ENCODE results near the gene ITPR3. TPM values are rescaled to one million over a fixed set of nuclear protein-coding genes. Genes with fewer than 3 reads are reported as not detected.

The ITPR3 gene
- total RNA-seq, 1 experiment from 2014 or later = 143 TPM

- peaks cover 80% of the 10 kb centered on the region for H3K4me1 Mint-ChIP-seq (ENCODE audit: low read depth, unreplicated experiment)
- H3K4me3 Mint-ChIP-seq (ENCODE audit: low read depth, unreplicated experiment) = peak overlapping the region; percentile 81
- CTCF ChIA-PET = interaction anchor here (0.5 to 1.7 kb wide), 5 partner anchors 11 to 236 kb away, joined by 3 to 15 read pairs (median 5); partner anchors contain the start of gene ITPR3
- H3K9me3 Mint-ChIP-seq (ENCODE audit: low read depth, unreplicated experiment) = no peaks in the 10 kb centered on the region
- DNase-seq = peak; percentile 82
- intact Hi-C loops (cut with micrococcal nuclease; ENCODE audit: unreplicated experiment) = loop anchor here (5.0 kb wide), 1 partner anchor 45 kb away; no protein-coding TSS in a partner anchor
- no TSS peak for BruUV-seq (replicated peaks)
- peaks cover 35% of the 10 kb centered on the region for H3K36me3 Mint-ChIP-seq (ENCODE audit: insufficient read depth, unreplicated experiment)
- TF ChIP-seq, protein P1, sequence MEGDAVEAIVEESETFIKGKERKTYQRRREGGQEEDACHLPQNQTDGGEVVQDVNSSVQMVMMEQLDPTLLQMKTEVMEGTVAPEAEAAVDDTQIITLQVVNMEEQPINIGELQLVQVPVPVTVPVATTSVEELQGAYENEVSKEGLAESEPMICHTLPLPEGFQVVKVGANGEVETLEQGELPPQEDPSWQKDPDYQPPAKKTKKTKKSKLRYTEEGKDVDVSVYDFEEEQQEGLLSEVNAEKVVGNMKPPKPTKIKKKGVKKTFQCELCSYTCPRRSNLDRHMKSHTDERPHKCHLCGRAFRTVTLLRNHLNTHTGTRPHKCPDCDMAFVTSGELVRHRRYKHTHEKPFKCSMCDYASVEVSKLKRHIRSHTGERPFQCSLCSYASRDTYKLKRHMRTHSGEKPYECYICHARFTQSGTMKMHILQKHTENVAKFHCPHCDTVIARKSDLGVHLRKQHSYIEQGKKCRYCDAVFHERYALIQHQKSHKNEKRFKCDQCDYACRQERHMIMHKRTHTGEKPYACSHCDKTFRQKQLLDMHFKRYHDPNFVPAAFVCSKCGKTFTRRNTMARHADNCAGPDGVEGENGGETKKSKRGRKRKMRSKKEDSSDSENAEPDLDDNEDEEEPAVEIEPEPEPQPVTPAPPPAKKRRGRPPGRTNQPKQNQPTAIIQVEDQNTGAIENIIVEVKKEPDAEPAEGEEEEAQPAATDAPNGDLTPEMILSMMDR (IDR thresholded peaks at IDR 0.05; ENCODE audit: unreplicated experiment) = peak; percentile 96
- H3K27me3 Mint-ChIP-seq (ENCODE audit: unreplicated experiment) = no peaks in the 10 kb centered on the region
- H3K27ac Mint-ChIP-seq (ENCODE audit: unreplicated experiment) = peak overlapping the region; percentile 61
Measured at GRCh38 chr6:33632558-33633039, 11.5 kb downstream of the ITPR3 start.

- DNase-seq = no peak
- H3K4me3 Mint-ChIP-seq (ENCODE audit: low read depth, unreplicated experiment) = peak overlapping the region; percentile 81
- peaks cover 33% of the 10 kb centered on the region for H3K36me3 Mint-ChIP-seq (ENCODE audit: insufficient read depth, unreplicated experiment)
- peak overlapping the region; percentile 61 for H3K27ac Mint-ChIP-seq (ENCODE audit: unreplicated experiment)
- intact Hi-C loops (cut with micrococcal nuclease; ENCODE audit: unreplicated experiment) = loop anchor here (5.0 kb wide), 1 partner anchor 46 kb away; no protein-coding TSS in a partner anchor
- no peaks in the 10 kb centered on the region for H3K9me3 Mint-ChIP-seq (ENCODE audit: low read depth, unreplicated experiment)
- TSS peak; percentile 62 for BruUV-seq (replicated peaks)
- TF ChIP-seq, protein P1 (IDR thresholded peaks at IDR 0.05; ENCODE audit: unreplicated experiment) = no peak
- H3K27me3 Mint-ChIP-seq (ENCODE audit: unreplicated experiment) = no peaks in the 10 kb centered on the region
- CTCF ChIA-PET = interaction anchor here (0.6 to 1.7 kb wide), 3 partner anchors 12 to 236 kb away, joined by 4 to 15 read pairs (median 13); partner anchors contain the start of gene ITPR3
- peaks cover 77% of the 10 kb centered on the region for H3K4me1 Mint-ChIP-seq (ENCODE audit: low read depth, unreplicated experiment)
Measured at GRCh38 chr6:33633084-33633461, 12.0 kb downstream of the ITPR3 start.

- intact Hi-C loops (cut with micrococcal nuclease; ENCODE audit: unreplicated experiment) = loop anchor here (5.0 kb wide), 1 partner anchor 46 kb away; no protein-coding TSS in a partner anchor
- H3K36me3 Mint-ChIP-seq (ENCODE audit: insufficient read depth, unreplicated experiment) = peaks cover 36% of the 10 kb centered on the region
- CTCF ChIA-PET = interaction anchor here (0.6 to 1.7 kb wide), 7 partner anchors 12 to 237 kb away, joined by 3 to 15 read pairs (median 4); partner anchors contain the start of genes ITPR3 and ZBTB9
- H3K27me3 Mint-ChIP-seq (ENCODE audit: unreplicated experiment) = no peaks in the 10 kb centered on the region
- peak; percentile 74 for DNase-seq
- H3K4me1 Mint-ChIP-seq (ENCODE audit: low read depth, unreplicated experiment) = peaks cover 77% of the 10 kb centered on the region
- H3K4me3 Mint-ChIP-seq (ENCODE audit: low read depth, unreplicated experiment) = peak overlapping the region; percentile 81
- TF ChIP-seq, protein P1 (IDR thresholded peaks at IDR 0.05; ENCODE audit: unreplicated experiment) = no peak
- BruUV-seq (replicated peaks) = no TSS peak
- no peaks in the 10 kb centered on the region for H3K9me3 Mint-ChIP-seq (ENCODE audit: low read depth, unreplicated experiment)
- peak overlapping the region; percentile 61 for H3K27ac Mint-ChIP-seq (ENCODE audit: unreplicated experiment)
Measured at GRCh38 chr6:33633462-33634158, 12.5 kb downstream of the ITPR3 start.

- intact Hi-C loops (cut with micrococcal nuclease; ENCODE audit: unreplicated experiment) = loop anchor here (5.0 kb wide), 1 partner anchor 47 kb away; no protein-coding TSS in a partner anchor
- peaks cover 80% of the 10 kb centered on the region for H3K4me1 Mint-ChIP-seq (ENCODE audit: low read depth, unreplicated experiment)
- no TSS peak for BruUV-seq (replicated peaks)
- H3K27ac Mint-ChIP-seq (ENCODE audit: unreplicated experiment) = peak overlapping the region; percentile 60
- H3K9me3 Mint-ChIP-seq (ENCODE audit: low read depth, unreplicated experiment) = no peaks in the 10 kb centered on the region
- TF ChIP-seq, protein P1 (IDR thresholded peaks at IDR 0.05; ENCODE audit: unreplicated experiment) = no peak
- peak; percentile 52 for DNase-seq
- peaks cover 39% of the 10 kb centered on the region for H3K36me3 Mint-ChIP-seq (ENCODE audit: insufficient read depth, unreplicated experiment)
- H3K4me3 Mint-ChIP-seq (ENCODE audit: low read depth, unreplicated experiment) = peak overlapping the region; percentile 81
- no peaks in the 10 kb centered on the region for H3K27me3 Mint-ChIP-seq (ENCODE audit: unreplicated experiment)
- CTCF ChIA-PET = interaction anchor here (0.6 to 1.3 kb wide), 7 partner anchors 19 to 224 kb away, joined by 3 to 6 read pairs (median 3); partner anchors contain the start of gene ZBTB9
Measured at GRCh38 chr6:33634161-33634727, 13.1 kb downstream of the ITPR3 start.
